ENCODE data around the gene PFKFB3. TPM values are rescaled to one million over a fixed set of nuclear protein-coding genes. Genes with fewer than 3 reads are reported as not detected.
A peak's percentile ranks its signal among the peaks of the same experiment; 100 is the strongest.

The PFKFB3 gene
- total RNA-seq (2021): 33.9 and 36.8 TPM in 2 replicates
- long read RNA-seq, full-length matches to known transcripts: 89 of 122 reads
- long read RNA-seq, partial matches to known transcripts: 7 of 122 reads
- long read RNA-seq, other reads (novel, unspliced or antisense): 26 of 122 reads

- Histone ChIP-seq H2BK20ac (ENCODE audit: low read depth, low read length, poor library complexity, severe bottlenecking) (no peak within 1 kb of the TSS), H3K79me2 (ENCODE audit: insufficient read depth, low read length) (peaks cover 5% of the 10 kb centered on the region; the same call in 1 of the 2 replicates), H3K18ac (ENCODE audit: insufficient read length, low read depth, low read length) (peak within 1 kb of the TSS; percentile 93), H4K5ac (ENCODE audit: insufficient read length, low read depth, low read length) (no peak within 1 kb of the TSS), H3K4me1 (ENCODE audit: insufficient read depth, low read length) (no peaks in the 10 kb centered on the region; the same call in 1 of the 2 replicates), H3K23ac (ENCODE audit: insufficient read length, low read depth, low read length) (no peak within 1 kb of the TSS), H2BK5ac (ENCODE audit: insufficient read length, low read length) (no peak within 1 kb of the TSS), H3K23me2 (ENCODE audit: insufficient read length, low read depth, low read length, poor library complexity, severe bottlenecking) (peaks cover 26% of the 10 kb centered on the region), H2AFZ (ENCODE audit: low read length) (no peak within 1 kb of the TSS), H3K27ac (ENCODE audit: insufficient read length, low read depth, low read length) (no peak within 1 kb of the TSS), H3K4ac (ENCODE audit: low read depth, low read length) (no peak within 1 kb of the TSS), H4K20me1 (ENCODE audit: control insufficient read depth, insufficient read depth, insufficient read length) (peaks cover 2% of the 10 kb centered on the region), H3K79me1 (ENCODE audit: insufficient read depth, low read depth, low read length, poor library complexity, severe bottlenecking) (peaks cover 5% of the 10 kb centered on the region), H3K14ac (ENCODE audit: insufficient read depth, low read length) (peak within 1 kb of the TSS; percentile 95; the same call in 1 of the 2 replicates), H2AK5ac (ENCODE audit: insufficient read length, low read length) (no peak within 1 kb of the TSS), H3K27me3 (ENCODE audit: insufficient read depth, low read length) (peaks cover 24% of the 10 kb centered on the region), H3K9me3 (ENCODE audit: control insufficient read depth, low read depth, low read length) (no peaks in the 10 kb centered on the region), H3K56ac (ENCODE audit: insufficient read length, low read depth, low read length) (no peak within 1 kb of the TSS), H2BK15ac (ENCODE audit: low read depth, low read length) (no peak within 1 kb of the TSS), H3K9ac (ENCODE audit: extremely low read depth, insufficient read length, low read length) (peak within 1 kb of the TSS; percentile 64), H2BK120ac (ENCODE audit: low read depth, low read length, poor library complexity, severe bottlenecking) (no peak within 1 kb of the TSS), H2BK12ac (ENCODE audit: insufficient read length, low read depth, low read length) (no peak within 1 kb of the TSS), H4K91ac (ENCODE audit: insufficient read length, low read depth, low read length) (no peak within 1 kb of the TSS), H3K4me2 (ENCODE audit: insufficient read depth, insufficient read length, low read length) (peak within 1 kb of the TSS; percentile 50), H4K8ac (replicated peaks; ENCODE audit: insufficient read length, low read depth, low read length) (no peak within 1 kb of the TSS), H3T11ph (ENCODE audit: low read length) (no peak within 1 kb of the TSS)
- Mint-ChIP-seq H3K27ac (peak within 1 kb of the TSS in 2 of 3 experiments; percentile 79 to 84; a peak in 3 of 7 replicates), H3K36me3 (ENCODE audit: insufficient read depth in 1 of 3, low read depth in 3 of 3) (peaks cover 6 to 10% (median 10%) of the 10 kb centered on the region in 3 experiments; a peak in 5 of 7 replicates), H3K4me1 (peaks cover 29 to 30% of the 10 kb centered on the region in 2 experiments), H3K9me3 (peaks cover 0 to 2% of the 10 kb centered on the region in 2 experiments; a peak in 2 of 5 replicates), H3K27me3 (ENCODE audit: low read depth) (peaks cover 45% of the 10 kb centered on the region), H3K4me3 (peak within 1 kb of the TSS; percentile 87 to 90)
- WGBS (ENCODE audit: extremely low coverage, insufficient read length, low lambda C conversion rate): no CpG with 5 or more reads among the region's 75 CpGs
- TF ChIP-seq CTCF (conservative IDR thresholded peaks at IDR 0.05): peak; percentile 95
- DNase-seq: peak; percentile 95
Measured at GRCh38 chr10:6202684-6203330, at the start of gene PFKFB3. PFKFB3 (plus strand) TSS chr10:6202932; CDS start chr10:6203261, 329 bp downstream.

Data from H9 (cell line).